Glutamatergic neuron (in vitro differentiated cells): ENCODE results near the gene TTC34. TPM values are rescaled to one million over a fixed set of nuclear protein-coding genes. Genes with fewer than 3 reads are reported as not detected.
"Not testable (repeated sequence)": the region's sequence is repeated elsewhere in the genome, so short reads cannot be mapped to it uniquely, and the experiment has no call there.

Experiments
- DNase-seq: peaks from one replicate; pipeline ENCODE4 v3.0.0; 2022
- H3K27ac Mint-ChIP-seq: one replicate; pipeline ENCODE4 v1.8.0; 2020; ENCODE audit warnings: mild to moderate bottlenecking, mixed read lengths, inconsistent platforms; ENCODE audit not compliant: unreplicated experiment
- H3K27me3 Mint-ChIP-seq: one replicate; pipeline ENCODE4 v1.8.0; 2020; ENCODE audit warnings: mild to moderate bottlenecking, moderate library complexity, mixed read lengths, inconsistent platforms; ENCODE audit not compliant: unreplicated experiment
- H3K36me3 Mint-ChIP-seq: one replicate; pipeline ENCODE4 v1.8.0; 2020; ENCODE audit warnings: mild to moderate bottlenecking, mixed read lengths, inconsistent platforms; ENCODE audit not compliant: unreplicated experiment
- H3K4me1 Mint-ChIP-seq: one replicate; pipeline ENCODE4 v1.8.0; 2020; ENCODE audit warnings: mild to moderate bottlenecking, low read depth, mixed read lengths, inconsistent platforms; ENCODE audit not compliant: unreplicated experiment
- H3K4me3 Mint-ChIP-seq: one replicate; pipeline ENCODE4 v1.8.0; 2020; ENCODE audit warnings: mild to moderate bottlenecking, mixed read lengths, inconsistent platforms; ENCODE audit not compliant: unreplicated experiment
- H3K9me3 Mint-ChIP-seq: one replicate; pipeline ENCODE4 v1.8.0; 2020; ENCODE audit warnings: mild to moderate bottlenecking, moderate library complexity, mixed read lengths, inconsistent platforms; ENCODE audit not compliant: unreplicated experiment
- CTCF ChIP-seq: fragments of 200-600 bp; sonication (generic); IDR thresholded peaks from one replicate; pipeline ENCODE4 v1.5.0; 2021; ENCODE audit not compliant: partially characterized antibody, unreplicated experiment
- total RNA-seq: library from RNA; stranded (reverse); fragmentation: NEBNext Ultra II Directional; extraction: Animal tissue kit (Norgen Biotek cat#: 25700); gene quantifications from one replicate; pipeline ENCODE4 v1.2.1, GENCODE V29; 2021; ENCODE audit not compliant: unreplicated experiment

Gene TTC34
- total RNA-seq, 1 donor from 2014 or later: 0.74 TPM

DNA sequence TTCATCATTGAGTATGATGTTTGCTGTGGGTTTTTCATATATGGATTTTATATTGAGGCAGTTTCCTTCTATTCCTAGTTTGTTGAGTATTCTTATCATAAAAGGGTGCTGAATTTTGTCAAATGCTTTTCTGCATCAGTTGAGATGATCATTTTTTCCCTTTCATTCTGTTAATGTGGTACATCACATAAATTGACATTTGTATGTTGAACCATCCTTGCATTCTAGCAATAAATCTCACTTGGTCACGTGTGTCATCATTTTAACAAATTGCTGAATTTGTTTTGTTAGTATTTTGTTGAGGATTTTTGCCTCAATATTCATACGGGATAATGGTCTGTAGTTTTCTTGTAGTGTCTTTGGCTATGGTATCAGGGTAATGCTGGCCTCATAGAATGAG, 19.9 kb downstream of the TTC34 start:
- Mint-ChIP-seq H3K4me1 (no peaks in the 10 kb centered on the region), H3K27ac (no peak overlapping the region), H3K4me3 (no peak overlapping the region), H3K27me3 (peaks cover 4% of the 10 kb centered on the region), H3K9me3 (peaks cover 4% of the 10 kb centered on the region), H3K36me3 (no peaks in the 10 kb centered on the region)
- no peak for TF ChIP-seq CTCF
- DNase-seq: no peak

DNA sequence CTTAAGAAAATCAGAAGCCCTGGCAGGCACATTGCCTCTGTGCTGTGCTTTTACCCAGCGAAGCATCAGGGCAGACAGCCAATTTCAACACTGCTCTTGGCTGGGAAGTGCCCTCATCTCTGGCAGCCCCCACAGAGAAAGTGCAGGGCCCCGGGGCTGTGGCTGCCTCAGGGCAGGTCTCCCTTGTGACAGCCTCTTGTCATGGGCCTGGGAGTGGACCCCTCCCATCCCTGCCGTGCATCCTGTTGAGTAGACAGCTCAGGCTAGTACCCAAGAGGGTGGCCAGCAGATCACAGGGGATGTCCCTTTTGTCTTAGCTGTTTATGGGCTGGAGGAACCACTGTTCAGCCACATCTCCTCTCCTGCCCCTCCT, 23.3 kb downstream of the TTC34 start:
- no peaks in the 10 kb centered on the region for H3K36me3 Mint-ChIP-seq
- TF ChIP-seq CTCF: no peak
- no peak for DNase-seq
- peaks cover 2% of the 10 kb centered on the region for H3K9me3 Mint-ChIP-seq
- H3K27me3 Mint-ChIP-seq: no peaks in the 10 kb centered on the region
- no peak overlapping the region for H3K4me3 Mint-ChIP-seq
- no peaks in the 10 kb centered on the region for H3K4me1 Mint-ChIP-seq
- H3K27ac Mint-ChIP-seq: no peak overlapping the region

GRCh38 chr1:2777424-2778219, 23.9 kb downstream of the TTC34 start:
- H3K27ac Mint-ChIP-seq: no peak overlapping the region
- no peak for TF ChIP-seq CTCF

DNA sequence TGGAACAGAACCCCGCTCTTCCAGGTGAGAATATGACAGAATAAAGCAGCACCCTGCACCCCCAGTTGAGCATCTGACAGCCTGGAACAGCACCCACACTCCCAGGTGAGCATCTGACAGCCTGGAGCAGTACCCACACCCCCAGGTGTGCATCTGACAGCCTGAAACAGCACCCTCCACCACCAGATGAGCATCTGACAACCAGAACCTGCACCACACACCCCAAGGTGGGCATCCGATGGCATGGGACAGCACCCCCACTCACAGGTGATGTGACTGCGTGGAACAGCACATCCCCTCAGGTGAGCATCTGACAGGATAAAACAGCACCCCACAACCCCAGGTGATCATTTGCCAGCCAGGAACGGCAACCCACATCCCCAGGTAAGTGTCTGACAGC, 26.2 kb downstream of the TTC34 start:
- H3K27me3 Mint-ChIP-seq, H3K4me1 Mint-ChIP-seq, H3K9me3 Mint-ChIP-seq, H3K36me3 Mint-ChIP-seq, H3K4me3 Mint-ChIP-seq, DNase-seq, H3K27ac Mint-ChIP-seq: not testable (repeated sequence)

More at GRCh38 chr1:2777424-2778219, 23.9 kb downstream of the TTC34 start:
- Mint-ChIP-seq H3K36me3 (no peaks in the 10 kb centered on the region), H3K9me3 (peaks cover 2% of the 10 kb centered on the region), H3K4me1 (no peaks in the 10 kb centered on the region), H3K27me3 (no peaks in the 10 kb centered on the region), H3K4me3 (no peak overlapping the region)
- DNase-seq: no peak

DNA sequence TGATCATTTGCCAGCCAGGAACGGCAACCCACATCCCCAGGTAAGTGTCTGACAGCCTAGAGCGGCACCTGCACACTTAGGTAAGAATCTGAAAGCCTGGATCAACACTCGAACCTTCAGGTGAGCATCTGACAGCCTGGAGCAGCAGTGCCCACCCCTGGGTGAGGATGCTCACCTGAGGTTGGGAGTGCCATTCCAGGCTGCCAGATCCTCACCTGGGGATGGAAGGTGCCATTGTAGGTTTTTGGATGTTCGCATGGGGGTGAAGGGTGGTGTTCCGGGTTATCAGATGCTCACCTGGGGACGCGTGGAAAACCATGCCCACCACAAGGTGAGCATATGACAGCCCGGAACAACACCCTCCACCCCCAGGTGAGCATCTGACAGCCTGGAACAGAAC, 33.4 kb downstream of the TTC34 start:
- H3K36me3 Mint-ChIP-seq, H3K9me3 Mint-ChIP-seq, DNase-seq, H3K4me1 Mint-ChIP-seq, H3K27me3 Mint-ChIP-seq, H3K27ac Mint-ChIP-seq, H3K4me3 Mint-ChIP-seq: not testable (repeated sequence)

GRCh38 chr1:2759433-2759832, 42.1 kb downstream of the TTC34 start:
- not testable (repeated sequence) for H3K27me3 Mint-ChIP-seq, DNase-seq, H3K4me1 Mint-ChIP-seq, H3K27ac Mint-ChIP-seq, H3K36me3 Mint-ChIP-seq, H3K9me3 Mint-ChIP-seq, H3K4me3 Mint-ChIP-seq

DNA sequence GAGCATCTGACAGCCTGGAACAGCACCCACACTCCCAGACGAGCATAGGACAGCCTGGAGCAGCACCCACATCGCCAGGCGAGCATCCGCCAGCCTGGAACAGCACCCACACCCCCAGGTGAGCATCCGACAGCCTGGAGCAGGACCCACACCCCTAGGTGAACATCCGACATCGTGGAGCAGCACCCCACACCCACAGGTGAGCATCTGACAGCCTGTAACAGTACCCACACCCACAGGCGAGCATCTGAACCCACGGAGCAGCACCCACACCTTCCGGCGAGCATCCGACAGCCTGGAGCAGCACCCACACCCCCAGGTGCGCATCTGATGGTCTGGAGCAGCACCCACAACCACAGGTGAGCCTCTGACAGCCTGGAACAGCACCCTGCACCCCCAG, 44.0 kb downstream of the TTC34 start:
- not testable (repeated sequence) for H3K4me3 Mint-ChIP-seq, DNase-seq, H3K4me1 Mint-ChIP-seq, H3K27ac Mint-ChIP-seq, H3K27me3 Mint-ChIP-seq, H3K9me3 Mint-ChIP-seq, H3K36me3 Mint-ChIP-seq

GRCh38 chr1:2755426-2755825, 46.1 kb downstream of the TTC34 start:
- not testable (repeated sequence) for H3K36me3 Mint-ChIP-seq, DNase-seq, H3K4me3 Mint-ChIP-seq, H3K9me3 Mint-ChIP-seq, H3K27me3 Mint-ChIP-seq, H3K4me1 Mint-ChIP-seq, H3K27ac Mint-ChIP-seq

GRCh38 chr1:2754597-2754996, 46.9 kb downstream of the TTC34 start:
- not testable (repeated sequence) for H3K4me3 Mint-ChIP-seq, H3K27ac Mint-ChIP-seq, H3K4me1 Mint-ChIP-seq, H3K36me3 Mint-ChIP-seq, H3K9me3 Mint-ChIP-seq, H3K27me3 Mint-ChIP-seq, DNase-seq

DNA sequence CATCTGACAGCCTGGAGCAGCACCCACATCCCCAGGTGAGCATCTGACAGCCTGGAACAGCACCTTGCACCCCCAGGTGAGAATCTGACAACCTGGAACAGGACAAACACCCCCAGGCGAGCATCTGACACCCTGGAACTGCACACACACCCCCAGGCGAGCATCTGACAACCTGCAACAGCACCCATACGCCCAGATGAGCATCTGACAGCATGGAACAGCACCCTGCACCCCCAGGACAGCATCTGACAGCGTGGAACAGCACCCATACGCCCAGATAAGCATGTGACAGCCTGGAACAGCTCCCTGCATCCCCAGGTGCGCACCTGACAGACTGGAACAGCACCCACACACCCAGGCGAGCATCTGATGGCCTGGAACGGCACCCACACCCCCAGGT, 49.0 kb downstream of the TTC34 start:
- not testable (repeated sequence) for H3K4me1 Mint-ChIP-seq, H3K27me3 Mint-ChIP-seq, H3K9me3 Mint-ChIP-seq, H3K4me3 Mint-ChIP-seq, H3K36me3 Mint-ChIP-seq, H3K27ac Mint-ChIP-seq, DNase-seq
